Femur (tissue), 1 donor: ENCODE data around the gene MMEL1.
A peak's percentile ranks its signal among the peaks of the same experiment; 100 is the strongest.

Experiments used
- DNase-seq: peaks from one replicate; pipeline ENCODE4 v3.0.0-alpha.2; 2017

Gene MMEL1

GRCh38 chr1:2603521-2604155, 29.2 kb downstream of the MMEL1 start:
- DNase-seq: no peak

- no peak for DNase-seq
Observed at GRCh38 chr1:2602866-2603520, 29.8 kb downstream of the MMEL1 start.

DNA sequence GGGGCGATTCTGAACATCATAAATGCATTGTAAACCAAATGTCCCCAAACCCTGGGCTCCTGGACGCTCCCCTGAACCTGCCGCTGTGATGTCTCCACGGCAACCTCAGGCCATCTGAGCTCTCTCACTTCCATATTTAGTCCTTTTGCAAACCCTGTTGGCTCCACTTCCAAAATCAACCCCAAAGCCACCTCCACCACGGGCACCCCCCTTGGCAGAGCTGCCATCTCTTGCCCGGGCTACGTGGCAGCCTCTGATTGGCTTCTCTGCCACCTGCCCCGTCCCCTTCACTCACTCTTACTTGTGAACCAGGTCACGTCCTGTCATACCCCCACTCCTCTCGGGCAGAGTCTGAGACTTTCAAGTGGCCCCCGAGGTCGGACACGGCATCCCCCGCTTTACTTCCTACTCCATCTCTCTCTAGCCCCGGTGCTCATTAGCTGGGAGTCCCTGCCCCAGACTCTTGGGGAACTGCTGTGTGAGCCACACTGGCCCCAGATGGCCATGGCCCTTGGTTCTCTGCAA, 30.4 kb downstream of the MMEL1 start:
- no peak for DNase-seq

GRCh38 chr1:2601721-2602303, 31.0 kb downstream of the MMEL1 start:
- no peak for DNase-seq

DNA sequence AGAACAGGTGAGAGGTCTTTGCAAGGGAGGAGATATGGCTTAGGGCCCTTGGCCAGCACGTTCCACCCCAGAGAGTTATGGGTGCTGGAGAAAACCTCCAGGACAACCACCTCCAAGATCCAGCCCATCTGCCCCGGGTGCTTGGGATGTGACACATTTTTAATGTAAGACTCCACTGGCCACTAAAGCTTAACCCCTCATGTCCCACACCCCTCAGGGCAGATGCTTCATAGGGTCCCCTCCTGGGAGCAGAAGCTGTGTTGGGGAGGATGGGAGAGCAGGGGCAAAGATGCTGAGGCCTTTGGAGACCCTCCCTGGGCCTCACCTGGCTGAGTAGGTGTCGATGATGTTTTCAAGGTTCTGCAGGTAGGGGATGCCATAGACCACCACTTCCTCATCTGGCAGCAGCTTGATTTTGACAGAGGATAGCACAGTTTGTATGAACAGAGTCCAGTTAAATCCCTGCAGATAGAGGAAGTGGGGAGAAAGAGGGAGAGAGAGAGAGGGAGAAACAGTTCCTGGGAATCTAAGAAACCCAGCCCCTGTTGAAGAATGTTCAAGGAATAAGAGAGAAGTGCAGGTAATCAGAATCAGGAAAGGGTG, 34.4 kb downstream of the MMEL1 start:
- no peak for DNase-seq

- no peak for DNase-seq
Observed at GRCh38 chr1:2597441-2598328, 35.1 kb downstream of the MMEL1 start.

DNA sequence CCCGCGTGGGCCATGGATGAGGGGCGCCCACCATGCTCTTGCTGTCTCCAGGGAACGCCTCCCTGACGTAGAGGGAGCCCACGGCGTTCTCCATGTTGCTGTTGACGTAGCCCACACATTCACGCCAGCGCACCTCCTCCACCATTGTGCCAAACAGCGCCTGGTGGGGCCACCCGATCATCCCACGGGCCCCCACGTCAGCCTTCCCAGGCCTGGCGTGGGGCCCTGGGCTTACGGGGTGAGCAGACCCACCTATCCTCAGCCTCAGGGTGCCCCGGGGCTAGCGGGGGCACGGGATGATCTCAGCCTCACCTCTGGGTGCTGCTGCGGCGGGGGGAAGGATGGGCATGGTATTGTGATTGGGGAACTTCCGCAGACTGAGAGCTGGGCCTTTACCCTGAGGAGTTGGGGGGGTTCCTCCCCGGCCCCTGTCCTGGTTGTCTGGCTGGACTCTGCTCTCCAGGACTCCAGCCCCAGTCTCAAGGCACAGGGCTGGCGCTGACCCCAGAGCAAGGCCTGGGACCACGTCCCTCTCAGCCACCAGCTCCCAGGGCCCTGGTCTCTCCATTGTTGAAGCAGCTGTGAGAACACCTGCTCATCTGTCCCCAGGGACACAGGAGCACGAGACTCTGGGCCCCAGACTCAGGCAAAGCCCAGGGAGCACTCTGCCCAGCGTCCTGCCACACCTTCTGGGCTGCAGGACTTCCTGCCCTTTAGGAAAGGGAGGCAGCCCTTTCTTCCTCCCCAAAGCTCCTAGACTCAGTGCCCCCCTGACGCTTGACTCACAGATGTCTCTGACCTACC, 36.1 kb downstream of the MMEL1 start:
- DNase-seq: no peak

GRCh38 chr1:2595812-2596529, 36.8 kb downstream of the MMEL1 start:
- DNase-seq: no peak

GRCh38 chr1:2595261-2595811, 37.5 kb downstream of the MMEL1 start:
- no peak for DNase-seq

DNA sequence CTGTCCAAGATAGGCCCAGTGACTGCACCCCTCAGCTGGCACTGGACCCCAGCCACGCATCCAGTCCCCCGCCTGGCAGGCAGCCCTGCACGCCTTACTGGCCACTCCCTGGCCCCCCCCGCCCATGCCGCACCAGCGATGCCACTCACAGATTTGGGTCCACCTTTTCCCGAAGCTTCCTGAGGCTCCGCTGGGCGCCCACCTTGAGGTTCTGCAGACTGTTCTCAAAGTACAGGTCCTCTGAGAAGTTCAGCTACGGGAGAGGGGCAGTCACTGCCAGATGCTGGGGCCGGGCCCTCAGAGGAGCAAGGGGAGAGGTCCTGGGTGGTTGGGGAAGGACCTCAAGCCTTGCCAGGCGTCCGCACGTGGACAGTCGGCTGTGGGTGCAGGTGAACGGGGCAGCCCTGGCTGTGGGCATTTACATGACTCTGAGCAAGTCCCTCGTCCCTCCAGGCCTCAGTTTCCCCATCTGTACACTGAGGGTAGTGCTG, 38.1 kb downstream of the MMEL1 start:
- no peak for DNase-seq

GRCh38 chr1:2594001-2594640, 38.7 kb downstream of the MMEL1 start:
- no peak for DNase-seq

- DNase-seq: no peak
Observed at GRCh38 chr1:2593251-2593878, 39.5 kb downstream of the MMEL1 start.

DNA sequence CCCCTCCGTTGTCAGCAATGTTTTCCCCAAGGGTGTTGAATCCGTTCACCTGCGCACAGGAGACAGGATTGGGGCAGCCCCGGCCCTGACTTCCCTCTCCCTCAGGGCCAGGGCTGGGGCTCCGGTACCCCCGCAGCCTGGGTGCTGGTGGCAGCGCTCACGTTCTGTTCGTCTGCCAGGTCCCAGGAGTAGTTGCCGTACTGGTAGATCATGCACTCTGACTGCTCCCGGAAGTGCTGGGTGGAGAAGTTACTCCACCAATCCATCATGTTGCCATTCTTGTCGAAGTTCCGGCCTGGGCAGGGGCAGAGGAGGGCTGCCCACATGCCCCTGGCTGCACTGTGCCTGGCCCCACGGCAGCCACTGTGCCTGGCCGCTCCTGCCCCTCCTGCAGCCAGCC, 40.1 kb downstream of the MMEL1 start:
- DNase-seq: peak; percentile 8

DNA sequence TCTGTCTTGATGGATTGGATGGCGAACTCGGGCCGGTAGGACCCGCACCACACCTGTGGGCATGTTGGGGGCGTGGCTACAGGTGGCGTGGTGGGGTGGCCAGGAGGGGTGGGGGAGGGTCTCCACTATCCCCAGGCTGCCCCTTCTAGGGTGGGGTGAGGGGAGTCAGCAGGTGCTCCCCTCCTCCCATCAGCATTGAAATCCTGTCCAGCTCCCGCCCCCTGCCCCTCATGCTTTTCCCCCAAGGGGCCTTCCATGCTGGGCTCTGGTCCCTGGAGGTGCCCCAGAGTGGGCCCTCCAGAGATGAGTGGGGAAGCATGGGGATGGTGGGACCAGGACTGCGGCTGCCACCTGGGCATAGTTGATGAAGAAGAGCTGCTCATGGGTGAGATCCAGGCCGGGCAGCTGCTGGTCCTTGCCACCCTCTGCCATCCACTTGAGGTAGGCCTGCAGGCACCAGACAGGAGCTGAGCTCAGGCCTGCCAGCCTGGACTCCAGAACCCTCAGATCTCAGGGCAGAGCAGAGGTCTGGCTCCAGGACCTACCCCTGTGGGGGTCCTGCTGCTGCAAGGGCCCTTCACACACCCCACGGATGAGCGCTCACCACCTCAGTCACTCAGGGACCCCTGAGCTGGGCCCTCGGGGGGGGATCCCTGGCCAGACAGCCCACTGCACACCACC, 41.1 kb downstream of the MMEL1 start:
- peak; percentile 11 for DNase-seq

- no peak for DNase-seq
Observed at GRCh38 chr1:2591233-2591580, 41.6 kb downstream of the MMEL1 start.

DNA sequence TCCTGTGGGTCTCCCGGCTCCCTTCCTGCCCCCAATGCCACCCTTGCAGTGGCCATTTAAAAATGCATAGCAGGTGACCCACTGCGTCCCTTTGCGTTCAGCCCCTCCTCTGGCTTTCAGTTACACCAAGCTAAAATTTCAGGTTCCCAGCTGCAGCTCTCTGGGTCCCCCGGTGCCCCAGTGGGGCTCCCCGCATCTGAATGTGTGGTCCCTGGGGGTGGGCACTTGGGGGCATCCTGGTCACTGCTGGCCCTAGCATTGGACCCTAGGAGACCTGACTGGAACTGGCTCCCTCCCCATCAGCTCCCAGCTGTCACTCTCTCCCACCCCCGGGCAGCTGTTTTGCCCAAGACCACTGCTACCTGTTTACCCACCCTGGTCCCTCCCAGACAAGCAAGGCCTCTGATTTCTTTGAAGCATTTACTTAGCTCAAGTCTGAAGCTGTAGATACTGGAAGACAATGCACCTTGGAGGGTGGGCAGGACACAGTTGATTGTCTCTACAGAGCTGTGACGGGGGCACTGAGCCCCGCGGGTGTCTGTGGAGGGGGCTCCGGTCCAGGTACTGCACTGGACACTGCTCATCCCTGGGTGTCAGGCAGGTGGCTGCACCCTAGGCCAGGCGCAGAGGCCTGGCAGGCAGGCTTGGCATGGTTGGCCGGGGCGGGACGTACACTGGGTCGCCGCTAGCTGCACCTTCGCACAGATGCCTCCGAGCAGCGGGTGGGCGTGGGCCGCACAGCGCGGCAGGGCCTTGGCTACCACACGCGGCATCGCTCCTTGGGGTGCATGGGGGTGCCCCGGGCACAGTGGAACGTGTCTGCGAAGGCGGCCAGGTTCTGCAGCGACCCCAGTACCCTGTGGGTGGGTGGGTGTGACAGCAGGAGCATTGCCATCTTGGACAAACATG, 42.3 kb downstream of the MMEL1 start:
- peak; percentile 13 for DNase-seq

DNA sequence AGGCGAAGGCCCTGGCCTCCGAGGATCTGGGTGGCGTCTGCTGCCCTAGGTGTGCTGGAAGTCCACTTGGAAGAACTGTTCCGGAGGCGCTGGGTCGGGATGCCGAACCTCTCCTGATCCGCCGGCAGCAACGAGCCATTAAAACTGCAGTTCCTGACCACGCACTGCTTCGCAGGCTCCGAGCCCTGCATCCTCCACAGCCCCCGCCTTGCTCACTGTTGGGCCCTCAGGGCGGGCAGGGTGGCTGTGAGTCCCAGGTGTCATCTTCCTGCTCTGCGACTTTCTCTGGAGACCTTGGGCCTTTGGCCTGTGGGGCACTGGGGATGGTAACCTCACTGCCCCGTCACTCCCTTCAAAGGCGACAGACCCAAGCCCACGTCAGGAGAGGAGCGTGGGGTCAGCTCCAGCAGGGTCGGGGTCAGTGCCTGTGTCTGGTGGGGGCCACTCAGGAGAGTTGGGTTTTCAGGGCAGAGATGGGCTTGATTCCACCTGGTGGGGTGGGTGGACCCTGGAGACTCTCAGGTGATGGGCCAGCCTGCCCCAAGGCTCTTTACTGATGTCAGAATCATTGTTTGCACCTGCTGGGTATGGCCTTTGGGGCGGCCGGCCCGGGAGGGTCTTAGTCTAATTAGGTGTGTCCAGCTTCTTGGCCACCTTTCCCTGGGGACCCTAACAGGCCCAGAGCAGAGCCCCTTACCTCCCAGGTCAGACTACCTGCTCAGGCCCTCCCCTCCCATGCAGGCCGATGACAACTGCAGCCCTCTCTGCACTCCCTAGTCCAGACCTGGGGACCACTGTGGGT, 43.2 kb downstream of the MMEL1 start:
- no peak for DNase-seq
